Measurements from ENCODE around the gene BAIAP2L1.
A peak's percentile ranks its signal among the peaks of the same experiment; 100 is the strongest.

- TF ChIP-seq CTCF (IDR thresholded peaks at IDR 0.05) = peak in 5 of 6 experiments; percentile 20 to 54 (median 33)
- TF ChIP-seq POLR2A (IDR thresholded peaks at IDR 0.05) = peak in 1 of 2 donors; percentile 19
These were observed 40.4 kb downstream of the BAIAP2L1 start for GRCh38 chr7:98360221-98361130.

Measured in thyroid gland (tissue), 4 donors.